ENCODE data around the gene TNFAIP3.

The TNFAIP3 gene

DNA sequence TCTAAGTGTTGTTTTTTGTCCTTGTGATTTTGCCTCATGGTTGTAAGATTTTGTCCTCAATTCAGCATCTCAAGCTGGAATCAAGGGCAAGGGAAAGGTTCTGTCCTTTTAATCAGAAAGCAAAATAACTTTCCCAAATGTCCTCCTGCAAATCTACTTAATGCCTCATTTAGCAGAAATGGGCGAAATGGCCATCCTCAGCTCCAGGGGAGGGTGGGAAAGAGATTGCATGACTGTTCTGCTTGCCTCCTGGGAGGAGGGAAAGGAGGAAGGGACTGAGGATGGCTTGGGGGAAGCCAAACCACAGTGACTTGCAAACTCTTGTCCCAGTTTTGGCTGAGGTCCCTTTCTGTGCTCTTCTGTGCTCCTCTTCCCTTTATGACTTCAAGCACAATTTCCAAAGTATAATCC lies 43.4 kb downstream of the TNFAIP3 start:
- no peaks in the 10 kb centered on the region for H3K27me3 ChIP-seq (ENCODE audit: control insufficient read depth in 2 of 2, insufficient read depth in 2 of 2, low read length in 2 of 2)
- no peak overlapping the region for H3K4me3 ChIP-seq (ENCODE audit: low read length in 2 of 2)
- H3K9me3 ChIP-seq (ENCODE audit: control insufficient read depth in 2 of 2, low read length in 2 of 2) = no peaks in the 10 kb centered on the region
- no peak overlapping the region for H3K27ac ChIP-seq (ENCODE audit: low read depth in 2 of 2, low read length in 2 of 2)
- H3K9ac ChIP-seq (ENCODE audit: low read depth in 1 of 2, low read length in 2 of 2) = no peak overlapping the region
- no peaks in the 10 kb centered on the region for H3K36me3 ChIP-seq (ENCODE audit: control insufficient read depth in 2 of 2, insufficient read depth in 2 of 2, low read length in 2 of 2)
- no peaks in the 10 kb centered on the region for H3K4me1 ChIP-seq (ENCODE audit: control insufficient read depth in 2 of 2, insufficient read depth in 2 of 2, low read length in 2 of 2)

GRCh38 chr6:137910843-137911456 lies 43.9 kb downstream of the TNFAIP3 start:
- Histone ChIP-seq H3K36me3 (ENCODE audit: control insufficient read depth in 2 of 2, insufficient read depth in 2 of 2, low read length in 2 of 2) (no peaks in the 10 kb centered on the region), H3K9me3 (ENCODE audit: control insufficient read depth in 2 of 2, low read length in 2 of 2) (no peaks in the 10 kb centered on the region), H3K4me3 (ENCODE audit: low read length in 2 of 2) (no peak overlapping the region), H3K4me1 (ENCODE audit: control insufficient read depth in 2 of 2, insufficient read depth in 2 of 2, low read length in 2 of 2) (no peaks in the 10 kb centered on the region), H3K9ac (ENCODE audit: low read depth in 1 of 2, low read length in 2 of 2) (no peak overlapping the region), H3K27me3 (ENCODE audit: control insufficient read depth in 2 of 2, insufficient read depth in 2 of 2, low read length in 2 of 2) (no peaks in the 10 kb centered on the region), H3K27ac (ENCODE audit: low read depth in 2 of 2, low read length in 2 of 2) (no peak overlapping the region)

DNA sequence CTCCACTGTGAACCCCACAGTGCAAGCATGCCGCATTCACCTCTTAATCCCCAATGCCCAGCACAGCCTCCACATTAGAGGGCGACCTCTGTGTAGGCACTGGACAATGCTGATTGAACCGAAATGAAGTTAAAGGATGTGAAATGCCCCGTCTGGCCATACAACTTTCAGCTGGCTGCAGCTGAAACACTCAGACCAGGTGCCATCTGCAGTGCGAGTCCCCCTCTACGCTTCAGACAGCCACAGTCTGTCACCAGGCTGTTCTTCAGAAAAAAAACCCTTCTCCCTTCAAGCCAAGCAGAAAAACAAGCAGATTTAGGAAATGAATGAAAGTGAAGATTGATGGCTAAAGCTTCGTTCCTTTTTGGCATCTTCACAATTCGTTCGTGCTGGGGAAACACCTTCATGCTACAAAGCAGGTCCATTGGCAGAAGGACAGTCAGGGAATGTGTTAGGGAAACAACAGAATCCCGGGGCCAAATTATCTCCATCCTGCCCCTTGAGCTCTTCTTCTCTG lies 44.7 kb downstream of the TNFAIP3 start:
- Histone ChIP-seq H3K9me3 (ENCODE audit: control insufficient read depth in 2 of 2, low read length in 2 of 2) (no peaks in the 10 kb centered on the region), H3K4me3 (ENCODE audit: low read length in 2 of 2) (no peak overlapping the region)

GRCh38 chr6:137912813-137913212 lies 45.8 kb downstream of the TNFAIP3 start:
- Histone ChIP-seq H3K36me3 (ENCODE audit: control insufficient read depth in 2 of 2, insufficient read depth in 2 of 2, low read length in 2 of 2) (no peaks in the 10 kb centered on the region), H3K4me1 (ENCODE audit: control insufficient read depth in 2 of 2, insufficient read depth in 2 of 2, low read length in 2 of 2) (no peaks in the 10 kb centered on the region), H3K4me3 (ENCODE audit: low read length in 2 of 2) (no peak overlapping the region), H3K27ac (ENCODE audit: low read depth in 2 of 2, low read length in 2 of 2) (no peak overlapping the region), H3K27me3 (ENCODE audit: control insufficient read depth in 2 of 2, insufficient read depth in 2 of 2, low read length in 2 of 2) (no peaks in the 10 kb centered on the region), H3K9ac (ENCODE audit: low read depth in 1 of 2, low read length in 2 of 2) (no peak overlapping the region), H3K9me3 (ENCODE audit: control insufficient read depth in 2 of 2, low read length in 2 of 2) (no peaks in the 10 kb centered on the region)

More for the DNA sequence above, 44.7 kb downstream of the TNFAIP3 start:
- no peaks in the 10 kb centered on the region for H3K36me3 ChIP-seq (ENCODE audit: control insufficient read depth in 2 of 2, insufficient read depth in 2 of 2, low read length in 2 of 2)
- no peaks in the 10 kb centered on the region for H3K4me1 ChIP-seq (ENCODE audit: control insufficient read depth in 2 of 2, insufficient read depth in 2 of 2, low read length in 2 of 2)
- H3K9ac ChIP-seq (ENCODE audit: low read depth in 1 of 2, low read length in 2 of 2) = no peak overlapping the region
- no peaks in the 10 kb centered on the region for H3K27me3 ChIP-seq (ENCODE audit: control insufficient read depth in 2 of 2, insufficient read depth in 2 of 2, low read length in 2 of 2)
- H3K27ac ChIP-seq (ENCODE audit: low read depth in 2 of 2, low read length in 2 of 2) = no peak overlapping the region

DNA sequence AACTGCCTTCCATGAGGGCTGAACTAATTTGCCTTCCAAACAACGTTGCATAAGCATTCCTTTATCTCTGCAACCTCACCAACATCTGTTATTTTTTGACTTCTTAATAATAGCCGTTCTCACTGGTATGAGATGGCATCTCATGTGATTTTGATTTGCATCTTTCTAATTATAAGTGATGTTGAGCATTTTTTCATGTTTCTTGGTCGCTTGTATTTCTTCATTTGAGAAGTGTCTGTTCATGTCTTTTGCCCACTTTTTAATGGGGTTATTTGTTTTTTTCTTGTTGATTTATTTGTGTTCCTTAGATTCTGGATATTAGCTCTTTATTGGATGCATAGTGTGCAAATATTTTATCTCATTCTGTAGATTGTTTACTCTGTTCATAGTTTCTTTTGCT lies 46.4 kb downstream of the TNFAIP3 start:
- Histone ChIP-seq H3K27me3 (ENCODE audit: control insufficient read depth in 2 of 2, insufficient read depth in 2 of 2, low read length in 2 of 2) (no peaks in the 10 kb centered on the region), H3K4me1 (ENCODE audit: control insufficient read depth in 2 of 2, insufficient read depth in 2 of 2, low read length in 2 of 2) (no peaks in the 10 kb centered on the region), H3K36me3 (ENCODE audit: control insufficient read depth in 2 of 2, insufficient read depth in 2 of 2, low read length in 2 of 2) (no peaks in the 10 kb centered on the region), H3K9ac (ENCODE audit: low read depth in 1 of 2, low read length in 2 of 2) (no peak overlapping the region), H3K4me3 (ENCODE audit: low read length in 2 of 2) (no peak overlapping the region), H3K9me3 (ENCODE audit: control insufficient read depth in 2 of 2, low read length in 2 of 2) (no peaks in the 10 kb centered on the region), H3K27ac (ENCODE audit: low read depth in 2 of 2, low read length in 2 of 2) (no peak overlapping the region)

- no peaks in the 10 kb centered on the region for H3K27me3 ChIP-seq (ENCODE audit: control insufficient read depth in 2 of 2, insufficient read depth in 2 of 2, low read length in 2 of 2)
- H3K36me3 ChIP-seq (ENCODE audit: control insufficient read depth in 2 of 2, insufficient read depth in 2 of 2, low read length in 2 of 2) = no peaks in the 10 kb centered on the region
- no peak overlapping the region for H3K9ac ChIP-seq (ENCODE audit: low read depth in 1 of 2, low read length in 2 of 2)
- H3K4me3 ChIP-seq (ENCODE audit: low read length in 2 of 2) = no peak overlapping the region
- no peaks in the 10 kb centered on the region for H3K9me3 ChIP-seq (ENCODE audit: control insufficient read depth in 2 of 2, low read length in 2 of 2)
- no peak overlapping the region for H3K27ac ChIP-seq (ENCODE audit: low read depth in 2 of 2, low read length in 2 of 2)
- H3K4me1 ChIP-seq (ENCODE audit: control insufficient read depth in 2 of 2, insufficient read depth in 2 of 2, low read length in 2 of 2) = no peaks in the 10 kb centered on the region
These were observed 47.0 kb downstream of the TNFAIP3 start for GRCh38 chr6:137913996-137914529.

- H3K9me3 ChIP-seq (ENCODE audit: control insufficient read depth in 2 of 2, low read length in 2 of 2) = no peaks in the 10 kb centered on the region
- no peak overlapping the region for H3K27ac ChIP-seq (ENCODE audit: low read depth in 2 of 2, low read length in 2 of 2)
- H3K4me1 ChIP-seq (ENCODE audit: control insufficient read depth in 2 of 2, insufficient read depth in 2 of 2, low read length in 2 of 2) = no peaks in the 10 kb centered on the region
- no peaks in the 10 kb centered on the region for H3K36me3 ChIP-seq (ENCODE audit: control insufficient read depth in 2 of 2, insufficient read depth in 2 of 2, low read length in 2 of 2)
- H3K4me3 ChIP-seq (ENCODE audit: low read length in 2 of 2) = no peak overlapping the region
- no peak overlapping the region for H3K9ac ChIP-seq (ENCODE audit: low read depth in 1 of 2, low read length in 2 of 2)
- H3K27me3 ChIP-seq (ENCODE audit: control insufficient read depth in 2 of 2, insufficient read depth in 2 of 2, low read length in 2 of 2) = no peaks in the 10 kb centered on the region
These were observed 47.6 kb downstream of the TNFAIP3 start for GRCh38 chr6:137914530-137915193.

- H3K4me1 ChIP-seq (ENCODE audit: control insufficient read depth in 2 of 2, insufficient read depth in 2 of 2, low read length in 2 of 2) = no peaks in the 10 kb centered on the region
- H3K4me3 ChIP-seq (ENCODE audit: low read length in 2 of 2) = no peak overlapping the region
- no peaks in the 10 kb centered on the region for H3K27me3 ChIP-seq (ENCODE audit: control insufficient read depth in 2 of 2, insufficient read depth in 2 of 2, low read length in 2 of 2)
- H3K9ac ChIP-seq (ENCODE audit: low read depth in 1 of 2, low read length in 2 of 2) = no peak overlapping the region
- H3K9me3 ChIP-seq (ENCODE audit: control insufficient read depth in 2 of 2, low read length in 2 of 2) = no peaks in the 10 kb centered on the region
- H3K27ac ChIP-seq (ENCODE audit: low read depth in 2 of 2, low read length in 2 of 2) = no peak overlapping the region
- H3K36me3 ChIP-seq (ENCODE audit: control insufficient read depth in 2 of 2, insufficient read depth in 2 of 2, low read length in 2 of 2) = no peaks in the 10 kb centered on the region
These were observed 48.7 kb downstream of the TNFAIP3 start for GRCh38 chr6:137915790-137916189.

GRCh38 chr6:137917551-137918325 lies 50.7 kb downstream of the TNFAIP3 start:
- no peaks in the 10 kb centered on the region for H3K36me3 ChIP-seq (ENCODE audit: control insufficient read depth in 2 of 2, insufficient read depth in 2 of 2, low read length in 2 of 2)
- H3K4me1 ChIP-seq (ENCODE audit: control insufficient read depth in 2 of 2, insufficient read depth in 2 of 2, low read length in 2 of 2) = no peaks in the 10 kb centered on the region
- H3K27me3 ChIP-seq (ENCODE audit: control insufficient read depth in 2 of 2, insufficient read depth in 2 of 2, low read length in 2 of 2) = no peaks in the 10 kb centered on the region
- H3K9ac ChIP-seq (ENCODE audit: low read depth in 1 of 2, low read length in 2 of 2) = no peak overlapping the region
- H3K27ac ChIP-seq (ENCODE audit: low read depth in 2 of 2, low read length in 2 of 2) = no peak overlapping the region
- H3K9me3 ChIP-seq (ENCODE audit: control insufficient read depth in 2 of 2, low read length in 2 of 2) = no peaks in the 10 kb centered on the region
- H3K4me3 ChIP-seq (ENCODE audit: low read length in 2 of 2) = no peak overlapping the region

DNA sequence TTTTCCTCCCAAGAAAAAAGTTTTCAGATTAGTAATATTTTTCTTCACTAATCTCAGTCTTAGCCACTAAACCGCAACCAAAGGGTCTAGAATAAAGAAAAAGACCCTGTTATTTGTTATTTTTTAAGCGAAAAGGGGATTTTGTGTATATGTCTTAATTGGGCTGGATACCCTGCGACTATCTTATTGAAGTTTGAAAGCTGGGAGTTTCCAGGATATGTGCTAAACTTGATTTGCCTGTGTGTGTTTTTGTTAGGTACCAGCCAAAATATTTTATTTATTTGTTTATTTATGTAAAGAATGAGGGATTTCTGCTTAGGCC lies 52.4 kb downstream of the TNFAIP3 start:
- H3K9ac ChIP-seq (ENCODE audit: low read depth in 1 of 2, low read length in 2 of 2) = no peak overlapping the region
- no peak overlapping the region for H3K27ac ChIP-seq (ENCODE audit: low read depth in 2 of 2, low read length in 2 of 2)
- no peak overlapping the region for H3K4me3 ChIP-seq (ENCODE audit: low read length in 2 of 2)
- no peaks in the 10 kb centered on the region for H3K36me3 ChIP-seq (ENCODE audit: control insufficient read depth in 2 of 2, insufficient read depth in 2 of 2, low read length in 2 of 2)
- H3K9me3 ChIP-seq (ENCODE audit: control insufficient read depth in 2 of 2, low read length in 2 of 2) = no peaks in the 10 kb centered on the region
- H3K27me3 ChIP-seq (ENCODE audit: control insufficient read depth in 2 of 2, insufficient read depth in 2 of 2, low read length in 2 of 2) = no peaks in the 10 kb centered on the region
- no peaks in the 10 kb centered on the region for H3K4me1 ChIP-seq (ENCODE audit: control insufficient read depth in 2 of 2, insufficient read depth in 2 of 2, low read length in 2 of 2)
